Stimulated activated CD4-positive, alpha-beta T cell treated with anti-CD3 and anti-CD28 coated beads, Interleukin-1b, Interleukin-23, amount 100 ng/mL, for 48 hours (primary cell): ENCODE measurements around the gene GNAT1.

Source experiments
- DNase-seq: peaks from one replicate; pipeline ENCODE4 v3.0.0-alpha.2; 2020

GNAT1 gene

DNA sequence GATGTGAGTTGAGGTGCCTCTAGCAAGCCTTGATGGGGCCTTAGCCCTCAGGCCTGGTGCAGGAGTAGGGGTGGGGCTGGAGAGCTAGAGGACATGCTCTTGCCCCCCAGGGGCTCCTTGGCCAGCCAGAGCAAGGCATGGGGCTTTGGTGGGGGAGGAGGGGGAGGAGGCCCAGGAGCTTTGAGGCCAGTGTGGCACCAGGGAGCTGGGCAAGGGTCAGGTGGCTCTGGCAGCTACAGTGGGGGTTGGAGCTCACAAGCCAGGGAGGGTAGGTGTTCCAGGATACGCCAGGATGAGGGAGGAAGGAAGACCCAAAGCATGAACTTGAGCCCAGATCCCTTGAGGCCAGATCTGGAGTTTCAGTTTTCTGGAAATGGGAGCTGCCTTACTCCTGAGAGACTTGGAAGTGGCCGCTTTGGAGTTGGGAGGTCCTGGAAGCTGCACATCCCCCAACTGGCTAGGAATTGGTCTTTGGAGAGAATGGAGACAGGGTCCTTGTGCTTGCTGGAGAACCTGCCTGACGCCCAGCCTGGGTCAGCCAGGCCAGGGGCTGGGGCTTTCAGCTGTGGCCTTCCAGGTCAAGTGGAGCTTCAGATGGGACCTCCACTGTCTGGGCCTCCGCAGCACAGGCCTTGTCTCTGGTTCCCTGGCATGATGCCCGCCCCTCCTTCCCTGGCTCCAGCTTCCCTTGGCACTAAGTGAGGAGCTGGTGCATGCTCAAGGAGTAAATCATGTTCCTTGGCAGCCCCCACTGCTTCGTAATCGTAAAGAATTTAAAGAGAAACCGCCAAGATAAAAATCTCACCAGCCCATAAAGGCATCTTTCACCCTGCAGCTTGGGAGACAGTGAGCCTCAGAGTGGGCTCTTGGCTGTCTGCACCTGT is 27.6 kb upstream of the GNAT1 start:
- DNase-seq, result no peak

DNA sequence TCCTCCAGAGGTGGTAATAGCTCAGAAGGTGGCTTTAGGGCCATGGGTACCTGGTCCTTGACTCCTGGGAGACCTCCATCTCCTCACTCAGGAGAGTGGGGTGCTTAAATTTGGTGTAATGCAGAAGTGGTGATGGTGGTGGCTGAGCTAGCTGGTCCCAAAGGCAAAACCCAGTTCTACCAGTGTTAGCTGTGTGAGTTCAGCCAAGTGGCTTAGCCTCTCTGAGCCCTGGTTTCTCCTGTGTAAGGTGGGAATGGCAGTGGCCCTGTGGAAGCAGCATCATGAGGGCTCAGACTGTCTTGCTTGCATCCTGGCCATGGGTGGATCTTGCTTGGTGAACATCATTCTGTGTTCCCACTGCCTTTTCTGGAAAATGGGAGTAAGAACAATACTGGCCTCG is 26.9 kb upstream of the GNAT1 start:
- no peak for DNase-seq

DNA sequence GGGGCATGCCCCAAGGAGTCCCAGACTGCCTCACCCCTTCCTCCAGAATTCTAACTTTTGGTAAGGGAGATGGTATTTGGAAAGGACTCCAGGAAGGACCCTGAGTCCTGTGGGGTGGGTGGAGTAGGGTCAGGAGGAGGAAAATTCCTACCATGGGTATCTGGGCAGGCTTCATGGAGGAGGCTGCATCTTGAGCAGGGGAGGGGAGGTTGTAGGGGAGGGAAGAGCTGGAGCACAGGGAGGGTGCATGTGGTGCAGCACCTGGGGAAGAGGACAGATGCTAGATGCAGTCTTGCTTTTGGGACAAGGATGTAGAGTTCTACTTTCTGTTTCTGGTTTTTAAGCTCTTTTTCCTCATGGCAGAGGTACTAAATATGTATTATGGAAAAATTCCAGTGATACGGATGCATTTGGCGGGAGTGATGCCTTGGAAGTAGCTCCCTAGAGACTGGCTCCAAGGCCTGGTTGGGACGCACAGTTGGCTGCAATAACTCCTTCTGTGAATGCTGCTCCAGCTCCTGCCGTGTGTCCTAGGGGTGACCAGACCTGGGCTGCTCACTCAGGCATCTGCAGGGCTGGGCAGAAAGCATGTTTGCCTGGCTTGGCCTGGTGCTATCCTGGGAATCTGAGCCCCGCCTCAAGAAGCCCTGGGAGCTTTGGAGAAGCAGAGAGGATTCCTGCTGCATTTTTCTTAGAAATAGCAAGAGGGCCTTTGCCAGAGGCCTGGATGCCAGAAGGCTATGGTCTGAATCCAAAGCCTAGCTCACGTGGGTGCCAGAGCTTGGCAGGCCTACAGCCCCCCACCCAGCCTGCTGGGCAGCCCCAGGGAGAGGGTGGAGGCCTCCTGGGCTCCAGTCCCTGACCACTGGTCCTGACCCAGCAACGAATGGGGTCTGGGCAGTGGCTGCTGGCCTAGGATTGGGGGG is 26.2 kb upstream of the GNAT1 start:
- no peak for DNase-seq

DNA sequence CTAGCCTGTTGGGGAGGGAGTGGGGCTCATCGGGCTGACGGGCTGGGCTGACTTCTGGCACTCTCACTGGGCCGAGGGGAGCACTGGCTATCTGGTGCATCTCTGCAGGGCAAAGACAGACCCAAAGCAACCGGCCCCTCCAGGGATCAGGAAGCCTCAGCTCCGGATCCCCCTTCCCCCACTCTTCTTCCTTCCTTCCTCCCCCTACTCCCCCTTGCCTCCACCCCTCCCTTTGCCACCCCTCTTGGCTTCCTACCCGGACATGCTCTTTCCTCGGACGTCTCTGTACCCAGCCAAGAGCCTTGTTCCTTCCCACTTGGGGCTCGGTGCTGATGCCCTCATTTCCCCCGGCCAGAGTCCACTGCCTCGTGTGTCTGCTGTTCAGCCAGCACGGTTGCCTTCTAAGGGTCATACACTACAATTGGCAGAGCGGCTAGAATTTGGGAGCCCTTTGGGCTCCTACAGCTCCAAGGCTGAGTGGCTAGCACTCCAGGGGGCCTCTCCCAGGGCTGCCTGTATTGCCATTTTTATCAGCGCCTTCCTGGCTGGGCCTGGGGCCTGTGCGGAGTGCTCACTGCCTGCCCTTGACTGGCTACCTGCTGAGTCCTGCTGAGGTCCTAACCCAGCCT is 25.4 kb upstream of the GNAT1 start:
- DNase-seq, result no peak

DNA sequence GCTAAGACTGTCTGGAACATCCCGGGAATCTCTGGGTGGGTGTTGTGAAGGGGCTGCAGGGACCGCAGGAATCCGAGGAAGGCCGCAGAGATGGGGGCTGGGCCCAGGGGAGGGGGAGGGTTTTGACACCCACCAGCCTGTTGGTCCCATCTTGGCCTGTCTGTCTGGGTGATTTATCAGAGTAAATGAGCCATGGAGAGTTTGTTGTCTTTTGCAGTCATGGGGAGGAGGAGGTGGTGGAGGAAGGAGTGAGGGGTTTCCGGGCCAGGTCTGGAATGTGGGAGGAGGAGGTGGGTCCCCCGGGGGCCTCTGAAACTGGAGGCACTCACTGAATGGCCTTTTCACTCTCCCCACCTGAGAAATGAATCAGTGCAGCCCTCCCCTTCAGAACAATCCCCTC is 24.8 kb upstream of the GNAT1 start:
- no peak for DNase-seq

DNA sequence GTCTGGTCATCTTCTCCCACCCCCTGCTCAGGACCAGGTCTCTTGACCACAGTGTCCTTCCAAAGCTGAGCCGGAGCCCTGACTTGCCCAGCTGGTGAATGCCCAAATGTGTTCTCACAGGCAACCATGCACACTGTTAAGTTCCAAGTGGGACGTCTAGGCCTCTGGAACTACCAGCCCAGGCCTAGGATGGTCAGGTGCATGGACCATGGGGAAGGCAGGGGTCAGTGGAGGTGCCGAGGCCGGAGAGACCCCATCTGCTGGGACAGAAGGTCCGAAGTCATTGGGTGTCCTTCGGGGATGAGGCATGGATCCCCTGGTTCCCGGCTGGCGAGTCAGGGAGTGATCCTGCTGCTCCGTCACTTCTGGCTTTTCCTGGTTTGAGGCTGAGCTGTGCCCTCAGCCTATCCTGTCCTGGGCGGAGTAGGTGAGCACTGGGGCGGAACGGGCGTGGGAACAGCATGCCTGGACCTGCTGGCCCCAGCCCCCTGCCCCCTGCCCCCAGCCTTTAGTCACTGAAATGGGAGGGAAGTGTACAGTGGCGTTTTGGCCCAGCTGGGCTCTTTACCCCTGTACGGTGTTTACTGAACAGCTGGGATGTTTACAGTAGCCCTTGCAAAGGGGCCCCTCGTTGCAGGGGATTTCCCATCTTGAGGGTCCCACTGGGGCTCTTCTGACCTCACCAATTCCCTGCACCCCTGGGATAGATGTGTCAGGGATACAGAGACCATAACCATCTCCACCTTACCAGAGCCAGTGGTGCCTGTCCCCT is 24.2 kb upstream of the GNAT1 start:
- no peak for DNase-seq

DNA sequence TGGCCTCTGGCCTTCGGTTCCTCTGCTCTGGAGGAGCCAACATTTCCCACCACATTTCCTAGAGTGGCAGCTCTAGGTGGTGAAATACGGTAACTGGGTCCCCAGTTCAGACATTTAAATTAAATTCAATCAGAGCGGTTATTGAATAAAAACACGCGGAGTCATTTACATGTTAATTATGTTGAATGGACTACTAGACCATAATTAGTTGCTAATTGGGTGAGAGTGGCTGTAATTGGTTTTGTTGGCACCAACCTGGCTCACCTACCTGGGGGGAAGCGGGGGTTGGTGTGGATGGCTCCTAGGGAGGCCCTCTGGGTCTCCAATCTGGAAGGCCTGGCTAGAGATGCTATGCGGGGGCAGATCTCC is 23.6 kb upstream of the GNAT1 start:
- DNase-seq, result no peak

DNA sequence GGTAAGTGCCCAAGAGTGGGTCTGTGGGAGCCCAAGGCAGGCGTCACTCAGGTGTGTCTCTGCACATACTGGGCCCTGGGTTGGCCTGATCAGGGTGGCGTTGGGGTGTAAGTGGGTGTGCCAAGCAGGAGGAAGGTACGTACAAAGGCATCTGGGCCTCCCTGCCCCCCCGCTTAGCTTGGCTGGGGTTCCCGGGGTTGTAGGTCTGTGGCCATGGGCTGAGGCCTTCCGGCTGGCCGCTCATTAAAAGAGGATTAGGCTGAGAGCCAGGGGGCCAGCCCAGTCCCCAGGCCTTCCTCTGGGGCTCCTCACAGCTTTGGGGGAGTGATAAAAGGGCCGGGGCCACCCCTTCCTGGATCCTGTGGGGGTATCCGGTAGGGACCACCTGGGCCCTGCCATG is 23.0 kb upstream of the GNAT1 start:
- no peak for DNase-seq

DNA sequence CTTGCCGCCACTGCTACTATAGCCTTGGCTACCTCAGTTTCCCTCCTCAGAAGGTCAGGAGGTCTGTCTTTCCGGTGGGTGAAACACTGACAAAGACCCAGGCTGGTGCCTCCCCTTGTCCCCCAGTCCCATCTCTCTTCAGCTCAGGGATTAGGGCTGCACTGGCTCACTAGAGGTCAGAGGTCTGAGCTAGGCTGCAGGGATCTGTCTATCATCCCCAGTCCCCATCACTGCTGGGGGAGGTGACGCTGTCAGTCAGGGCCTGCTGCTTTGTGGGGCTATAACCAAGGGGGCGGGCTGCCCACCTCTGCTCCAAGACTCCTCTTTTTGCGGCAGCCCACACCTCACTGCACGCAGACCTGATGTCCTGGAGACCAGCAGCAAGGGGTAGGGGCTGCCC is 22.6 kb upstream of the GNAT1 start:
- no peak for DNase-seq

DNA sequence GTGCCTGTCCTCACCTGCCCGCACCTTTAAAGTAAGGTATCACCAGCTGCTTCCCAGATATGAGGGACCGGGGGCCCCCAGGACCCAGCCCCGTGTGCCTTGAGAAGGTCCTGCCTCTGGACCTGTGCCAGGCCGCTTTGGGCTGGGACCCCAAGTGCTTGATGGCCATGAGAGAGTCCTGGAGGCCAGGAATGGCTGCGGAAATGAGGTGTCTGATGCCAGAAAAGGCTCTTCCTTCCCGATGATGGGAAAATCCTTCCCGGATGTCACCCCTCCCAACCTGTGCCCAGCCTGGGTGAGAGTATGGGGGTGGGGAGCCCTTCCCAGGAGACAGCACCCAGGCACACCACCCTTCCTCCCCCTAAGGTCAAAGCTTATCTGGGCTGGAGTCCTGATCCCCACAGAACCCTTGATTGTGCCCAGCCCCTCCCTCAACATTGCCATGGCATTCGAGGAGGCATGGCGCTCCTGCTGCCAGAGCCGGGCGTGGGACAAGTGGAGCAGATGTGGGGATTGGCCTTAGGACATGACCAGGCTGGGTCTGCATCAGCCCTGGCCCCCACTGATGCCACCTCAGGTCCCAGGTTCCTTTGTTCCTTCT is 22.1 kb upstream of the GNAT1 start:
- DNase-seq, result no peak

DNA sequence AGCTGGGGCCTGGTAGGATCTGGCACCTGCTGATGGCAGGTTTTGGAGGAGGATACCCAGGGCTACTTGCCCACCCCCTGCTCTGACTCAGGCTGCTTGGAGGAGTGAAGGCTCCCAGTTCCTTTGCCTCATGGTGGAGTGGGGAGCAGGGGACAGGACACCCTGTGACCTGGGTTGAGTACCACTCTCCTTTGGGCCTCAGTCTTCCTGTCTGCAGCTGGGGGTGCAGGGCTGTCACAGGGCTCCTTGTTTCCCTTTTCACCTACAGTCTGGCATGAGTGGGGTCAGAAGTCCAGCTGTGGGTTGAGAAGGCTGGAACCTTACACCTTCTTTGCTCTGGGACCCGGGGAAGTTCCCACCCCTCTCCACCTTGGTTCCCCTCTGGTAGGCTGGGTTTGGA is 21.6 kb upstream of the GNAT1 start:
- DNase-seq, result no peak

DNA sequence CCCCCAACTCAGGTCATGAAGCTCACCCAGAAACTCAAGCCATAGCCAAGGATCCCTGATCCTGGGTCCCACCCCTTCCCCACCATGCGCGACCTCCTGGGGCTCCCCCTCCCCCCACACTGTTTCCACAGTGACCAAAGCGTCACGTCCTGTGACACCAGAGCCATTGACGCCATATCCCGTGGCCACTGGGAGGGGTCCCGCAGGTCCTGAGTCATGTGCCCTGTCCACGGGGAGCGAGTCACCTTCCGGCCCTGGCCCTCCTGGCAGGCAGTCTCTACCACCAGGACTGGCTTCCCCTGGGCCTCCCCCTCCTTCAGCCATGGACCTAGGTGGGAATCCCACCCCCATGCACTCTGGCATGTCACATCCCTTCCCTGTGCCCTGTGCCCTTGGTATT is 20.7 kb upstream of the GNAT1 start:
- DNase-seq, result no peak

DNA sequence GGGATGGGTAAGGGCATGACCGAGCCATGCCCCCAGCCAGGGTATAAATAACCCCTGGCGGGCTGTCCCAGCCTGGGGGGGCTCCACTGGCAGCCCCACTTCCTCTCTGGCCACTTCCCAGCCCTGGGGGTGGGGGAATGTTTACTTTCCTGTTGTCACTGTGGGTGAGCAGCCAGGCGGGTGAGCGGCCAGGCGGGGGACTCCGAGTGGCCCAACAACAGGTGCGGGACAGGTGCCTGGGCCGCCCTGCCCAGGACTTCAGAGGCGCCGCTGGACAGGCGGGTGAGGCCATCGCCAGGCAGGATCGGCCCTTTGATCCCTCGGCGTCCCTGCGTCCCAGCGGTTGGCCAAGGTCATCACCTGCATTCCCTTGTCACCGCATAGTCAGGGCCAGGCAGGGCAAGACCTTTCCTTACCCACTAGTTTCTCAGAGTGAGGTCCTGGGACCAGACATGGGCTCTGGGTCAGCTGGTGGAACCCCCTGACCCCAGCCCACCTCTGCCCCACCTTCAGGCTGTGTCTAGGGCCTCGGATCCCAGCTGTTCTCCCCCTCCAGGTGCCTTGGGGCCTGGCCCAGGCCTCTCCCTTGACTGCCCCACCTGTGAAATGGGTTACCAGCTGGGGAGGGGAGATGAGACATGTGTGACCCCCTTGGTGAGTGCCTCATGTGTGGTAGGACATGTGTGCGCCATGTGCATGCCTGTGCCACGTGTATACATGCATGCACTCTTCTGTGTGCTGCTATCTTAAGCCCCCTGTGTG is 19.7 kb upstream of the GNAT1 start:
- DNase-seq, result no peak

DNA sequence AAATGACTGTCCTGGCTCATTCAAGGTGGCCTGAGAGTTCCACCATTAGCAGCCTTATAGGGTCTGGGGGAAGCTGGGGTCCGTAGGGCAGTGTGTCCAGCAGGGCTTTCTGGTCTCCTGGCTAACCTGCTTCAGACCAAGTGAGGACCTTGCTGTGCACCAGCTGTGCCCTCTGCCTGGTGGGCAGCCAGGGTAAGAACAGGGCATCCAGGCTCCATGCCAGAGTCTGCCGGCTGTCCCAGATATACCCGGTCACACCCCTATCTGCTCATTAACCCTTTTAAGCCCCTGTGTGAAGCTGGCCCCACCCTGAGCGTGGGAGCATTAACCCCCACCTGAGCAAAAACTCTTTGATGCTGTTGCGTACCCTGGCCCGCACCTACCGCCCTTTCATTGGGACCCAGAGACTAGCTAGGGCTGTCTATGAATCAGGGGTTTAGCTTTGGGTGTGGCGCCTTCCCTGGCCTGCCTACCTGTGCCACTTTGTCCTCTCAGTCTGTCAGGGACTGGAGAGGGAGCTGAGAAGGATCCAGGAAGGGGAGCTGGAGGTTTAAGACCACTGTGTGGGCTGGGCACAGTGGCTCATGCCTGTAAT is 18.7 kb upstream of the GNAT1 start:
- DNase-seq, result no peak

DNA sequence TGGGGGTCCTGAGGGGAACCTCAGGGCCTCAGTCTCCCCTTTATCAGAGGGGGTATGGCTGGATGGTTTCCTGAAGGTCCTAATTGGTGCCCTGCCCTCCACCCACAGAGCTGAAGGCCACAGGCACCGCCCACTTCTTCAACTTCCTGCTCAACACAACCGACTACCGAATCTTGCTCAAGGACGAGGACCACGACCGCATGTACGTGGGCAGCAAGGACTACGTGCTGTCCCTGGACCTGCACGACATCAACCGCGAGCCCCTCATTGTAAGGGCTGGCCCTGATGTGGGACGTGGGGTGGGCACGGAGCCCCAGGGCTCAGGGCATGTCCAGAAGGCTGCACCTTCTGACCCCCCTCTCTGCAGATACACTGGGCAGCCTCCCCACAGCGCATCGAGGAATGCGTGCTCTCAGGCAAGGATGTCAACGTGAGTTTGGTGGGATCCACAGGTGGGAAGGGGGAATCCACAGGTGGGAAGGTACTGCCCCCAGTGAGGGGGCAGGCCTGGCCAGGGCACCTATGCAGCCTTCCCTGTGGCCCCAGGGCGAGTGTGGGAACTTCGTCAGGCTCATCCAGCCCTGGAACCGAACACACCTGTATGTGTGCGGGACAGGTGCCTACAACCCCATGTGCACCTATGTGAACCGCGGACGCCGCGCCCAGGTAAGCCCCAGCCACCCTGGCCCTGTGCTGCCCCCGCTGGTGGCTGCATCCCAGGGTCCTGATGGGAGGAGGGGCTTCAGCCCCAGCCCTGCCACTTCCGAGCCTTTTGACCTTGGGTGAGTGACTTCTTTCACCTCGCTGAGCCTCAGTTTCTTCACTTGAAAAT is 17.5 kb upstream of the GNAT1 start:
- no peak for DNase-seq

DNA sequence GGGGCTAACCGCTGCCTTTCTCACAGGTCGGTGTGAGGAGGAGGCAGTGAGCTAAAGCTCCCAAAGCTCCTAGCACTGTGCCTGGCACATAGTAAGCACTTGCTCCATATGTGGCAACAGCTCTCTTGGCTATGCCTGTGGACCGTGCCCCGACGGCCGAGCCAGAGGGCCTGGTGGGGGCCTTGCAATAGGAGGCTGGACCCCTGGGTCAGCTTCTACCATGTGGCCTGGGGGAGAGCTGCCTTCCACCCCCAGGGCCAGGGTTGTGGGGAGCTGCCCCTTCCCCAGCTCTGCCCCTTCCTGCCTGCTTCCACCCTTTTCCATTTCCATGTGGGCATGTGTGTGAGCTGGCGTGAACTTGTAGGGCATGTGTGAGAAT is 16.9 kb upstream of the GNAT1 start:
- no peak for DNase-seq

DNA sequence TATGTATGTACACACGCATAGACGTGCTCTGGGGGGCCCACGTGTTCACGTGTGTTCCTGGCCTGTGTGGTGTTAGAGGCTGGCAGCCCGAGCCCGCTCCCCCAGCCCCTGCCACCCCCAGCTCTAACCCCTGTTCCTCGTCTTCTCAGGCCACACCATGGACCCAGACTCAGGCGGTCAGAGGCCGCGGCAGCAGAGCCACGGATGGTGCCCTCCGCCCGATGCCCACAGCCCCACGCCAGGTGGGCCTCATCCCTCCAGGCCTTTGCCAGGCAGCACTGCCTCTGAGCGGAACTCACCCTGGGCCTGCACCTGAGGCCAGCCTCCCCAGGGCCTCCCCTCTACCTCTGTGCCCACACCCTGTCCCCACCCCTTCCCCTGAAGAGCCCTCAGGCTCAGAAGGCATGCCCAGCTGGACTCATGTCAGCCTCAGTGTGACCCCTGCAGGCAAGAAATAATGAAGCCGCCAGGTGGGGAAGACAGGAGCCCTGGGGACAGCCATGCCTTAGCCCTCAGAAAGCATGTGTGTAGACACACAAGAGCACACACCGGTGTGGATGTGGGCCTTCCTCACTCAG is 16.4 kb upstream of the GNAT1 start:
- DNase-seq, result no peak

DNA sequence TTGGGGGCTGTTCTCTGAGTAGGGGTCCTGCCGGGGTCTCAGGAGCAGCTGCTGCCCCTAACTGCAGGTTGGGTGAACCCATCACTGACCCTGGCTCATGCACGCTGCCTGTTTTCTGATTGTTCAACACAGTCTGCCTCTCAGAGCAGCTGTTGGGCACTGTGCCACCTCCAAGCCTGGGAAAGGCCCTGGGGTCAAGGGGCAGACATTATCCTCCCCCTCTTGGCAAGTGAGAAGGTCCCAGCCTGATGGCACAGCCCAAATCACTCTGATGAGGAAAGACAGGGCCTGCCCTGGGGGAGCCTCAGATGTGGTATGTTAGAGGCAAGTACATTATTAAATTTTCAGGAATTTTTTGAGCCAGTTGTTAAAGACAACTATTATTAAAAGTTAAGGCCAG is 14.1 kb upstream of the GNAT1 start:
- DNase-seq, result no peak

DNA sequence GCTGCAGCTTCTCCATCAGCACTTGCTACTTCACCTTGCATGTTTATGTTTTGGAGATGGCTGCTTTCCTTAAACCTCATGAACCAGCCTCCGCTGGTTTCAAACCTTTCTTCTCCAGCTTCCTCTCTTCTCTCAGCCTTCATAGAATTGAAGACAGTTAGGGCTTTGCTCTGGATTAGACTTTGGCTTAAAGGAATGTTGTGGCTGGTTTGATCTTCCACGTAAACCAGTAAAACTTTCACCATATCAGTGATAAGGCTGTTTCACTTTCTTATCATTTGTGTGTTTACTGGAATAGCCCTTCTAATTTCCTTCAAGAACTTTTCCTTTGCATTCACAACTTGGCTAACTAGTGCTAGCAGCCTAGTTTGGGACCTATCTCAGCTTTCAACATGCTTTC is 11.7 kb upstream of the GNAT1 start:
- DNase-seq, result no peak

DNA sequence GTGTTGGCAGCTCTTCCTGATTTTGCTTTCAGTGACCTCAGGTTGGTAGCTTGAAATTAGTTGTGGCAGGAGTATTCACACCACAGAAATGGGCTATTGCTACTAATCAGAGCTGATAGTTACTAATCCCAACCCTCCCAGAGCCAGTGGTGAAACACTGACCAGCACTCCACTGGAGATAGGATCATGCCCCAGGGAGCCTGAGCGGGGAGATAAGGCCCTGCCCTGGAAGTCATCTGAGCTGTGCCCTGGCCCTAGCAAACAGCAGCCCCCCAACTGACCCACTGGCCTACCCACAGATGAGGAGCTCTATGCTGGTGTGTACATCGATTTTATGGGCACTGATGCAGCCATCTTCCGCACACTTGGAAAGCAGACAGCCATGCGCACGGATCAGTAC is 9.4 kb upstream of the GNAT1 start:
- no peak for DNase-seq
